Hematopoietic multipotent progenitor cell treated with erythropoietin and hydrocortisone succinate and interleukin-3 and kit ligand, for 8 days (in vitro differentiated cells): Measurements from ENCODE around the gene INHBC.

Experiments used
- DNase-seq: peaks from one replicate; pipeline ENCODE4 v3.0.0-alpha.2; 2015

Gene INHBC

GRCh38 chr12:57470286-57470969, 35.8 kb downstream of the INHBC start:
- no peak for DNase-seq

- DNase-seq: no peak
Measured at GRCh38 chr12:57470970-57471656, 36.5 kb downstream of the INHBC start.

GRCh38 chr12:57471661-57472060, 37.1 kb downstream of the INHBC start:
- no peak for DNase-seq

GRCh38 chr12:57472391-57472790, 37.8 kb downstream of the INHBC start:
- no peak for DNase-seq

GRCh38 chr12:57473392-57473791, 38.8 kb downstream of the INHBC start:
- no peak for DNase-seq

DNA sequence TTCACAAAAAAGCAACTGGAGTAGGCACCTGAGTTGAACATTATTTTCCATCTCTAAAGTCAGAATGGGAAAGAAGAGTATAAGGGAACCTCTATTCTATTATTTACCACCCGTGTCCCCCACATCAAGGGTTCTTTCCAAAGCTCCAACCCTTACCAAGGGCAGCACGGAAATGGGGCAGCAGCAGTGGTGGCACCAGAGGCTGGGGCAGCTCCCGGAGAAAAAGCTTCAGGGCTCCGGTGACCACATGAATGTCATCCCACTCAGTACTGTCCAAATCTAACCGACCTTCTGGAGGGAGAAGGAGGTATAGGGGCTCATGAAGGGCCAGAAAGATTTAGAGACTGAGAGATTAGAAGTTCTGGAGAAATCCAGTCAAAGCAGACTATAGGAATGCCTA, 39.3 kb downstream of the INHBC start:
- DNase-seq: no peak

GRCh38 chr12:57474430-57474829, 39.8 kb downstream of the INHBC start:
- no peak for DNase-seq

DNA sequence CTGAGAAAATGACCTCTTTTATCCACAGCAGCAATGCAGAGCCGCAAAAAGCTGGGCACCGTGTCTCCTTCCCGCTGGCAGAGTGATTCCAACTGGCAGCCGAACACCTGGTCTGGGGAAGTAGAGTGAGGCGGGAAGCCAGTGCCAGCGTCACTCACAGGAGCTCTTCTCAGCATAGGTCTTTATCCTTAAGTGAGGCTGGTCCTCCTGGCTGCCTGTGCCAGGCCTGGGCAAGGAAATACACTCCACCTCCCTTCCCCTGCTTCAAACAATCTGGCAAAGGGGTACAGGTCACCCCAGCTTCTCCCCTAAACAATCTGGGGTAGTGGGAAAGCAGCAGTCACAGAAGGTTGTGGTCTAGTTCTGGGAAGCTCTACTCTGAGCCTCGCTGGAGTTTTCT, 40.3 kb downstream of the INHBC start:
- no peak for DNase-seq

GRCh38 chr12:57475271-57476161, 40.9 kb downstream of the INHBC start:
- DNase-seq: no peak

DNA sequence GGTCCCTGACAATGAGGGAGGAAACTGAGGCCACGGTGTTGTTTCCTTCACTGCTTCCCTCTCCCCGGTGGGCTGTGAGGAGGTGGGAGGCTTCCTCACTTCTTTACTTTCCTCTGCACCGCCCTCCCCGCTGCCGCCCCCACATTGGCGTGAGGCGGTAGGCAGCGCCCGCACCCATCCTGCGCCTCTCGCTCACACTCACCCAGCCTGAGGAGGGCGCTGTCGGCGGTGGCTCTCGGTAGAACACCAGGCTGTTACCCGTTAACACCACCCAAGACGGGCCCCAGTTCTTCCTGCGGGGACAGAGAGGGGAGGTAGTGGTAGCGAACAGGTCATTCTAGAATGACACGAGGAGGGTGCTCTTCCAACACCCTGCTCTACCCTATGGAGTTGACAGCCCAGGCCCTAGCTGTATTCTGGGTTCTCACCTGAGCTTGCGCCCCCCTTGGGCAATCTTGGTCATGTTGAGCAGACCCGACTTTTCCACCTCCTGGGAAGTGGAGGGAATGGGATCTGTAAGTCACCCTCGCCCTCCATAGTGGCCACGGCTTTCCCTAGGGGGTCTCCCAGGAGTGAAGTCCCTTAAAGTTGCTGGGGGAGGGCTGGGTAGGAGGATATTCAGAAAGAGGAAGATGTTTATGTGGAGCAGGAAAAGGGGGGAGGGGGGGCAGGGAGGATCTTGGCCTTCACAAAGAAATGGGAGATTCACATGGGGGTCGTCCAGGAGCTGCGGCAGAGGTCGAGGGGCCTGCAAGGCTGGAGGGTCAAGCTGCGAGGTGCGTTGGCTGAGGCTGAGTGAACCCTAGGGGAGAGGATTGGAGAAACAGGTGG, 41.8 kb downstream of the INHBC start:
- DNase-seq: peak; percentile 69

GRCh38 chr12:57476993-57477709, 42.6 kb downstream of the INHBC start:
- DNase-seq: no peak

- DNase-seq: peak; percentile 48
Measured at GRCh38 chr12:57477710-57478681, 43.4 kb downstream of the INHBC start.

DNA sequence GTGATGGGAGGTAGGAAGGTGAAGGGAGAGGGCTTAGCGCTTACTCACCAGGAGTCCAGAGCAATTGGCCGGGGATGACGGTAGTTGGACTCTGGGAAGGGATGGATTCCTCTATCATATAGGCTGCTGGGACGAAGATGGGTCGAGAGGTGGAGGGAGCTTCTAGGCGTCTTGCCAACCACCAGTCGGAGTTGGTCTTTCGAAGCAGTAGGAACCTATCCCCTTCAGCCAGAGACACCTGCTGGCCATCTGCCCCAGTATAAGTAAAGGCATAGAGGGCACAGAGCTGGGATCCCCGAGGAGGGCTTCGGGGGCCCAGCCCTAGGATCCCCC, 44.4 kb downstream of the INHBC start:
- DNase-seq: no peak

GRCh38 chr12:57479376-57480115, 45.0 kb downstream of the INHBC start, which contains the start of gene ARHGAP9:
TSS of gene ARHGAP9 (minus strand) at chr12:57479866. CDS start at chr12:57479406, 460 bp downstream.
- no peak for DNase-seq

GRCh38 chr12:57481671-57482070, 47.1 kb downstream of the INHBC start:
- DNase-seq: no peak

DNA sequence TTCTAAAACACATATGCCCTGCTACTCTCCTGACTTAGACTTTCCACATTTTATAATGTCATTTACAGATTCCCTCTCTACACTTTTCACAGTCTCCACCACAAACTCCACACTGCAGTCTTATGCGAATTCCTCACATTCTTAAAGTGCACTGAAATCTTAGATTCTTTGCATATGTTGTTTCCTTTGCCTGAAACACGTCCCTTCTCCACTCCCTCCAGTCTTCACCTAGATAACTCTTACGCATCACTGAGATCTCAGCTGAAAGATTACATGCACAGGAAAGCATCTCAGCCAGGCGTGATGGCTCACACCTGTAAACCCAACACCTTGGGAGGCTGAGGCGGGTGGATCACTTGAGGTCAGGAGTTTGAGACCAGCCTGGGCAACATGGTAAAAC, 48.9 kb downstream of the INHBC start:
- no peak for DNase-seq

- DNase-seq: no peak
Measured at GRCh38 chr12:57485695-57486094, 51.1 kb downstream of the INHBC start.

GRCh38 chr12:57487055-57487596, 52.5 kb downstream of the INHBC start:
- no peak for DNase-seq

GRCh38 chr12:57487597-57488401, 53.2 kb downstream of the INHBC start, which contains the start of gene MARS1:
TSS of gene MARS1 (plus strand) at chr12:57488068. CDS start at chr12:57488091, 23 bp downstream.
- peak; percentile 99 for DNase-seq
